ENCODE results near the gene AFF3.

The AFF3 gene

DNA sequence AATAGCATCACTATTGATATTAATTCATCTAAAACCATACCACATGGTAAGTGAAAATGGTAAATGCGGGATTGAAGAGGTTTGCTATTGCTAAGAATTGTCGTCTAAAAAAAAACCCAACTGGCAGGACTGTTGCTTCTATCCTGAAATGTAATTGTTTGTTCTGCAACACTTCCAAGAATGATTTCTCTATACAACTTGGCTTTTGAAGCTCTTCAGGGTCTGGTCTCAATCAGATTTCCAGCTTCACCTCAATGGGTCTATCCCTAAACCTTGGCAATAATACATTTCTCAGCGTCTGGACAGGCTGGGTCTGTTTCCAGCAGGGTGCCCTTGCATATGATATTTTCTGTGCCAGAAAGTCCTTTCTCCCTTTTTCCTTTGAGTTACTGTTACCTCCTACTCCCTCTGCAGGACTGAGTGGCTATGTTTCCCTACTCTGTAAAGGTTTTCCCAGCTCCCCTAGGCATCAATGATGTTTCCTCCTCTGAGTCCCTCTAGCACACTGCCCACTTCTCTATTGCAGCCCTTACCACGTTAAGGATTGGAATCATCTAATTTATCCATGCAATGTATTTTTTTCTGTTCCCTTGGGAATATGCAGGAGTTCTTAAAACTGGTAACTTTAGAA lies 534.4 kb downstream of the AFF3 start:
- CTCF ChIA-PET: no interaction called here
- no peak for DNase-seq (ENCODE audit: low spot score)
- TF ChIP-seq, protein P1, sequence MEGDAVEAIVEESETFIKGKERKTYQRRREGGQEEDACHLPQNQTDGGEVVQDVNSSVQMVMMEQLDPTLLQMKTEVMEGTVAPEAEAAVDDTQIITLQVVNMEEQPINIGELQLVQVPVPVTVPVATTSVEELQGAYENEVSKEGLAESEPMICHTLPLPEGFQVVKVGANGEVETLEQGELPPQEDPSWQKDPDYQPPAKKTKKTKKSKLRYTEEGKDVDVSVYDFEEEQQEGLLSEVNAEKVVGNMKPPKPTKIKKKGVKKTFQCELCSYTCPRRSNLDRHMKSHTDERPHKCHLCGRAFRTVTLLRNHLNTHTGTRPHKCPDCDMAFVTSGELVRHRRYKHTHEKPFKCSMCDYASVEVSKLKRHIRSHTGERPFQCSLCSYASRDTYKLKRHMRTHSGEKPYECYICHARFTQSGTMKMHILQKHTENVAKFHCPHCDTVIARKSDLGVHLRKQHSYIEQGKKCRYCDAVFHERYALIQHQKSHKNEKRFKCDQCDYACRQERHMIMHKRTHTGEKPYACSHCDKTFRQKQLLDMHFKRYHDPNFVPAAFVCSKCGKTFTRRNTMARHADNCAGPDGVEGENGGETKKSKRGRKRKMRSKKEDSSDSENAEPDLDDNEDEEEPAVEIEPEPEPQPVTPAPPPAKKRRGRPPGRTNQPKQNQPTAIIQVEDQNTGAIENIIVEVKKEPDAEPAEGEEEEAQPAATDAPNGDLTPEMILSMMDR (conservative IDR thresholded peaks at IDR 0.05; ENCODE audit: low read depth): no peak
- POLR2A ChIA-PET (ENCODE audit: low non-redundant PET): no interaction called here
- H3K27ac ChIP-seq: no peak overlapping the region

DNA sequence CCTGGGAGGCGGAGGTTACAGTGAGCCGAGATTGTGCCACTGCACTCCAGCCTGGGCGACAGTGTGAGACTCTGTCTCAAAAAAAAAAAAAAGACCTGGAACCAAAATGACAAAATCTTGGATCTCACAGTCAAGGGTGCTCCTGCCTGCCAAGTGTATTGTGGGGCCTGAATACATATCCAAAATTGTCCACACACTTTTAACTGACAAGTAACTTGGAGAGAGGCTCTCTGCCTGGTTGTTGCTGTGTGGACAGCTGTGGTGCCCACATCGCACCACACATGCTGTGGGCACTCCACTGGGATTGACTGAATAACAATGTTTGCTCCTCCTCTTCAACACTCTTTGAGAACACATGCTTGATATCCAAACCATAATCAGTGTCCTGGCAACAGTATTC lies 534.9 kb downstream of the AFF3 start:
- CTCF ChIA-PET: no interaction called here

DNA sequence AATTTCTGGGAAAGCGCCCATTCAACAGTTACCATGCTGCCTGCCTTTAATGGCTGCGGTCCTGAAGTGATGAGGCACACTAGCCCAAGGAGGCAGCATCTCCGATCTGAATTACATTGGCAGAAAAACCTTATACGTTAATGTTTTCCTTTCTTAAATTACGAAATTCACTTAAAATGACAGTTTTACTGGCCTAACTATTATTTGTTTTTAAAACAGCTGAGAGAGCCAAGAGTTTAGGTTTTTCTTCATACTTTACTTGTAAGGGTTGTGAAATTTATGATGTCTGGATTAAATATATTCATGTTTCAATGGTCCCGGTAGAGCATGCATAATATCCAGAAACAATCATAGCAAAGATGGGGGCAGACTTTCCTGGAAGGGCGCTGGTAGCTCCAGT lies 537.4 kb downstream of the AFF3 start:
- DNase-seq (ENCODE audit: low spot score): no peak
- POLR2A ChIA-PET (ENCODE audit: low non-redundant PET): no interaction called here
- TF ChIP-seq, protein P1 (conservative IDR thresholded peaks at IDR 0.05; ENCODE audit: low read depth): no peak
- H3K27ac ChIP-seq: no peak overlapping the region
- CTCF ChIA-PET: no interaction called here

More for the DNA sequence above, 534.9 kb downstream of the AFF3 start:
- no peak overlapping the region for H3K27ac ChIP-seq
- DNase-seq (ENCODE audit: low spot score): no peak
- POLR2A ChIA-PET (ENCODE audit: low non-redundant PET): no interaction called here
- TF ChIP-seq, protein P1 (conservative IDR thresholded peaks at IDR 0.05; ENCODE audit: low read depth): no peak

DNA sequence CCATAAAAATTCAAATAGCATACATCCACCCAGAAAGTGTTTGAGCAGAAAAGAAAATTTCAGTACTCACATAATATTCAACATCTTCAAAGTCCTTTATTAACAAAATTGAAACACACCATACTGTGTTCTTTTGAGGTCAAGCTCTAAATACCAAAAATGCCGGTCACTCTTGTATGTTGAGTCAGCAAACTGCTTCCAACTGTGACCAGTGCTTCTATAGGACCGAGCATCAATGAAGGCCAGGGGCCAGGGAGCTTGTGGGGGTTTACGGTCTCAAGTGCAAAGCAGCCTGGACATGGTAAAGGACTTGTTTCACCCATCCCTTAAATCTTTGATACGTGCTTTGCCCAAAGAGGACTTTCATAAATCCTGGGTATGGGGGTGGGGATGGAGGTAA lies 539.9 kb downstream of the AFF3 start:
- no peak overlapping the region for H3K27ac ChIP-seq
- CTCF ChIA-PET: interaction anchor here (0.6 kb wide), 1 partner anchor 13 kb away, joined by 3 read pairs; no protein-coding TSS in a partner anchor
- TF ChIP-seq, protein P1 (conservative IDR thresholded peaks at IDR 0.05; ENCODE audit: low read depth): no peak
- no peak for DNase-seq (ENCODE audit: low spot score)
- POLR2A ChIA-PET (ENCODE audit: low non-redundant PET): no interaction called here

DNA sequence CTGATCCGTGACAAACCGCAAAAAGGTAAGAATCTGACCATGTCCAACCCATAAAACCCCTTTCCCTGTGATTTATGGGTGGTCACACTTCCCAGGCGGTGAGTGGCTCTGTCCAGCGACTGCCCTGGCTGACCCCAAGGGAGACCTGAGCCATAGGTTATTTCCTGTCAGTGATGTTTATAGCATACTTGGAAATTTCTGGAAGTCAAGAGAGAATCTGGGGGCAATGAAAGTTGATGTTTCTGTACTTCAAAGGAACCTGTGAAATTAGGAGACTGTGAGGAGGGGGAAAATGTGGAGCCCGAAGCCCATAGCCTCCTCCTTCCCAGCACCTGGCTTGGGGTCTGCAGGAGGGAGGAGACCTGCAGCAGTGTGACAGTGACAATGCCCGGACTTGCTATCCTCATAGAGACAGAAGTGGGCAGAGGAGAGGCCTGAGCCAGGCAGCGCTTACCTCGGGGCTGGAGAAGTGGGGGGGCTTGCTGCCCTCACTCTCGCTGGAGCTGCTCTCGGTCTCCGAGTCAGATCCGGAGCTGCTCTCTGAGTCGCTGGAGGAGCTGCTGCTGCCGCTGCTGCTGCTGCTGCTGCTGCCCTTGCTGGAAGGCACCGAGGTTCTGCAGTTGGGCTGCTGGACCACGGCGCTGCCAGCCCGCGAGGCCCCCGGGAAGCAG lies 541.3 kb downstream of the AFF3 start:
- H3K27ac ChIP-seq: no peak overlapping the region
- POLR2A ChIA-PET (ENCODE audit: low non-redundant PET): no interaction called here
- TF ChIP-seq, protein P1 (conservative IDR thresholded peaks at IDR 0.05; ENCODE audit: low read depth): no peak
- CTCF ChIA-PET: no interaction called here
- DNase-seq (ENCODE audit: low spot score): no peak

DNA sequence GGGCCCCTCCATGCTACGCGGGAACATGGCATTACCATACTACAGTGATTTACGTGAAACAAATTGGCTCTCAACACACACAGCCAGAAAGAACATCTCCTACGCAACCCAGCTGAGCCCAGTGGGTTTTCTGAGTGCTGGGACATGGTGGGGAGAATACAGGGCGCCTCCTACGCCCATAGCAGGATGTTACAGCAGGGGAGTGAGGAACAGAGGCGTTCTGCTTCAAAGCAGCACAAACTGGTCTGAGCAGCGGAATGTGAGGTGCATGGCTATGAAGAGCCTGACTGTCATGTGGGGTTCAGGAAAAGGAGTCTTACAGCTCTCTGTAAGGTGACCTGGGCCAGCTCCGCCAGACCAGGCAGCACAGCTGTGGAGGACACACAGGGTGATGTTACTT lies 543.9 kb downstream of the AFF3 start:
- H3K27ac ChIP-seq: no peak overlapping the region
- DNase-seq (ENCODE audit: low spot score): no peak
- TF ChIP-seq, protein P1 (conservative IDR thresholded peaks at IDR 0.05; ENCODE audit: low read depth): no peak
- ChIA-PET POLR2A (ENCODE audit: low non-redundant PET) (no interaction called here), CTCF (interaction anchor here (0.5 kb wide), 1 partner anchor 370 kb away, joined by 3 read pairs; no protein-coding TSS in a partner anchor)
